ENCODE results near the gene RGP1.

The RGP1 gene

DNA sequence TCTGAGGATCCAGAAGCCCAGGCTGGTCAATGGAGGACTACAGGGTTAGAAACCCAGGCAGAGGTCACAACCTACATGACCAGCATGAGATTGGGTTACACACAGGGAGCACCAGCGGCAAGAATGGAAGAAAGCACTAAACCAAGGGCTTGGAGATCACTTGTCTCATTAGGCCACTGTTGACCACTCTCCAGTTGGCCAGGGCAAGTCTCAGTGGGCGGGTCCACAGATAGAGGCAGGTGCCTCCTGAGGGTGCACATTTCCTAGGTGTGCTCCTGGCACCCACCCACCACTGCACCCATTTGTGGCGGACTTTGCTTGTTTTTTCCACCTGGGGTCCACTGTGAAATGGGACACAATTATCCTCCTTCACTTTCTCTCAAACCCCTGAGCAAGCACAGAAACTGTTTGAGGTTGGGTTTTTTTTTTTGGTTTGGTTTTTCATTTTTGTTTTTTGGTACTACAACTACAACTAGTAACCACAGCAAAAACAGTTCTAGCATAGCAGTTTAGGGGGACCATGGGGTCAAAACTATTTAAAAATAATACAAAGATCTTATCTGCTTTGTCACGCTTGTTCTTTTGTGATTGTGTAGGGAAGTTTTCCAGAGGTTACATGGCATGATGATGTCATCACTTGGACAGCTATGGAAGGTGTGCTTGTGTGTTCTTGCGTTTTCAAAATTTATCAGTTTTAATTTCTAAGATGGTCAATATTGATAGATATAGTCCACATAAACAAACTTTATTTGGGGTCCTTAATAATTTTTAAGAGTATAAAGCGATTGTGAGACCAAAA, 48.4 kb downstream of the RGP1 start:
- peaks cover 33% of the 10 kb centered on the region for H3K4me1 Mint-ChIP-seq
- H3K27me3 Mint-ChIP-seq (ENCODE audit: low read depth): peaks cover 3% of the 10 kb centered on the region
- H3K9me3 Mint-ChIP-seq: no peaks in the 10 kb centered on the region
- H3K27ac Mint-ChIP-seq: no peak overlapping the region
- TF ChIP-seq, protein P1, sequence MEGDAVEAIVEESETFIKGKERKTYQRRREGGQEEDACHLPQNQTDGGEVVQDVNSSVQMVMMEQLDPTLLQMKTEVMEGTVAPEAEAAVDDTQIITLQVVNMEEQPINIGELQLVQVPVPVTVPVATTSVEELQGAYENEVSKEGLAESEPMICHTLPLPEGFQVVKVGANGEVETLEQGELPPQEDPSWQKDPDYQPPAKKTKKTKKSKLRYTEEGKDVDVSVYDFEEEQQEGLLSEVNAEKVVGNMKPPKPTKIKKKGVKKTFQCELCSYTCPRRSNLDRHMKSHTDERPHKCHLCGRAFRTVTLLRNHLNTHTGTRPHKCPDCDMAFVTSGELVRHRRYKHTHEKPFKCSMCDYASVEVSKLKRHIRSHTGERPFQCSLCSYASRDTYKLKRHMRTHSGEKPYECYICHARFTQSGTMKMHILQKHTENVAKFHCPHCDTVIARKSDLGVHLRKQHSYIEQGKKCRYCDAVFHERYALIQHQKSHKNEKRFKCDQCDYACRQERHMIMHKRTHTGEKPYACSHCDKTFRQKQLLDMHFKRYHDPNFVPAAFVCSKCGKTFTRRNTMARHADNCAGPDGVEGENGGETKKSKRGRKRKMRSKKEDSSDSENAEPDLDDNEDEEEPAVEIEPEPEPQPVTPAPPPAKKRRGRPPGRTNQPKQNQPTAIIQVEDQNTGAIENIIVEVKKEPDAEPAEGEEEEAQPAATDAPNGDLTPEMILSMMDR (IDR thresholded peaks at IDR 0.05; ENCODE audit: unreplicated experiment in 3 of 3): no peak
- peaks cover 17% of the 10 kb centered on the region for H3K36me3 Mint-ChIP-seq (ENCODE audit: low read depth)
- no peak overlapping the region for H3K4me3 Mint-ChIP-seq

DNA sequence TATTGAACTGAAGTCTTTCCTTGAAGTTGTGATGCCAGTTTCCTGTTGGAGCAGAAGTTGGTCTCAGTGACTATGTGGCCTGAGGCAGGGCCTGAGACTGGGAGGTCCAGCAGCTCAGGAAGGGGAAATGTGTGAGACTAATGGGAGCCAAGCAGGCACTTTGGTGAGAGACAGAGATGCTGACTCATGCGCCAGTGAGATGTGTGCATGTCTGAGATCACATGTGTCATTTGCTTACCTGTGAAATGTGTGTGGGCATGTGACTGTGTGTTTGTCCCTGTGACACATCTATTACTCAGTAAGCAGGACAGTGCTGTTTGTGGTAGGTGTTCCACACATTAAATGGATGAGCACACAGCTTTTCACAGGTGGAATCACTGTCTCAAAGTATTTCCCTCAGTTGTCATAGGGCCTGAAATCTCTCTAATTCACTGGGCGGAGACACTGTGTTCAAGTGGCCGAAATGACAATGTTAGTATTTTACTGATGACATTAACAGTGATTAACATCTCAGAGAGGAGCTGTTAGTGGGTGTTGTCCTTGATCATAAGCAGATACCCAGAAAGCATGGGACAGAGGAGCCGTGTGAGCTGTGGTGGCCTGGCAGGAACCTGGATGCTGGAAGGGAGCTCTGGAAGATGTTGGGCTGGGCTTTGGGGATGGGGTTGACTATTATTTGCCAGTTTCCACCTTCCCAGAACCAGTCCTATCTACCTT, 49.7 kb downstream of the RGP1 start:
- Mint-ChIP-seq H3K27me3 (ENCODE audit: low read depth) (peaks cover 3% of the 10 kb centered on the region), H3K4me3 (no peak overlapping the region)

GRCh38 chr9:35800530-35800929, 51.4 kb downstream of the RGP1 start:
- Mint-ChIP-seq H3K27ac (no peak overlapping the region), H3K4me1 (peaks cover 4% of the 10 kb centered on the region), H3K36me3 (ENCODE audit: low read depth) (peaks cover 32% of the 10 kb centered on the region), H3K4me3 (no peak overlapping the region), H3K27me3 (ENCODE audit: low read depth) (peaks cover 3% of the 10 kb centered on the region), H3K9me3 (no peaks in the 10 kb centered on the region)
- TF ChIP-seq, protein P1 (IDR thresholded peaks at IDR 0.05; ENCODE audit: unreplicated experiment in 3 of 3): no peak

More for the DNA sequence above, 49.7 kb downstream of the RGP1 start:
- Mint-ChIP-seq H3K9me3 (no peaks in the 10 kb centered on the region), H3K36me3 (ENCODE audit: low read depth) (peaks cover 26% of the 10 kb centered on the region), H3K4me1 (peaks cover 21% of the 10 kb centered on the region), H3K27ac (no peak overlapping the region)
- TF ChIP-seq, protein P1 (IDR thresholded peaks at IDR 0.05; ENCODE audit: unreplicated experiment in 3 of 3): no peak

DNA sequence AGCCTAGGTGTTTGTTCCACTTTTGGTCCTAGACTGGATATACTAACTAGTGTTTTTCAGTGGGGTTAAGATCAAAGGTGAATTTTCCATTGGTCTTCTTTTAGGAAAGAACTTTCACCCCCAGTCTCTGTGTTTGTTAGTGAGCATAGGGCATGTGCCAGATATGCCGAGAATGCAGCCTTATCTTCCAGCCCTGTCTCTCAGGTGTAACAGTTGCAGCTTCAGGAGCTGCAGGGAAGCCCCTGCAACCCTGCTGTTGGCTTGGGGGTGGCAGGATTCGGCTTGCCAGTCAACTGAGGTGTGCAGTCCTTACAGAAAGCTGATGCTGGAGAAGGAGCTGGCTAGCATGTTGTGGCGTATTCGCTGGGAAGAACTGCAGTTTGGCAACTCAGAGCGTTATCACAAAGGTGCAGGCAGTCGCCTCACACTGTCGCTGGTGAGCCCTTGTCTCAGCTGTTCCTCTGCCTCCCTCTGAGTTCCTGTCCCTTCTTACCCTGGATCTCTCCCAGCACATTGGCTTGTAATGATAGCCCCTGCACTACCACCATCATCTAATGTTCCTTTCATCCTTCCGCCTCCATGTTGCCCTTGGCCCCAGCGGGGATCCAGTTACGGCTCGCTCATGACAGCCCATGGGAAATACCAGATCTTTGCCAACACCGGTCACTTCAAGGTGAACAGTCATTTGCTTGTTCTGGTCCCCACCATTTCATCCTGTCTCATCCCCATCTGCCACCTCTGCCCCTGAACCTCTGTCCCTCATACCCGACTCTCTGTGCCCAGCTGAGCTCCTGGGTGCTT, 52.4 kb downstream of the RGP1 start:
- Mint-ChIP-seq H3K4me1 (no peaks in the 10 kb centered on the region), H3K27ac (no peak overlapping the region), H3K9me3 (no peaks in the 10 kb centered on the region), H3K36me3 (ENCODE audit: low read depth) (peaks cover 41% of the 10 kb centered on the region), H3K4me3 (no peak overlapping the region), H3K27me3 (ENCODE audit: low read depth) (peaks cover 3% of the 10 kb centered on the region)
- TF ChIP-seq, protein P1 (IDR thresholded peaks at IDR 0.05; ENCODE audit: unreplicated experiment in 3 of 3): no peak

- Mint-ChIP-seq H3K4me3 (no peak overlapping the region), H3K9me3 (no peaks in the 10 kb centered on the region), H3K27me3 (ENCODE audit: low read depth) (no peaks in the 10 kb centered on the region), H3K4me1 (no peaks in the 10 kb centered on the region), H3K36me3 (ENCODE audit: low read depth) (peaks cover 44% of the 10 kb centered on the region), H3K27ac (no peak overlapping the region)
- TF ChIP-seq, protein P1 (IDR thresholded peaks at IDR 0.05; ENCODE audit: unreplicated experiment in 3 of 3): no peak
These were observed 57.0 kb downstream of the RGP1 start for GRCh38 chr9:35806101-35806500.

All from nephron (organoid).